GM15510 (cell line): ENCODE results near the gene CTIF.

Experiments used
- POLR2A ChIP-seq: IDR thresholded peaks from 3 replicates; pipeline ENCODE4 v1.6.1; 2011; ENCODE audit warnings: borderline replicate concordance; ENCODE audit not compliant: insufficient read length; ENCODE audit errors: extremely low read depth

CTIF gene

DNA sequence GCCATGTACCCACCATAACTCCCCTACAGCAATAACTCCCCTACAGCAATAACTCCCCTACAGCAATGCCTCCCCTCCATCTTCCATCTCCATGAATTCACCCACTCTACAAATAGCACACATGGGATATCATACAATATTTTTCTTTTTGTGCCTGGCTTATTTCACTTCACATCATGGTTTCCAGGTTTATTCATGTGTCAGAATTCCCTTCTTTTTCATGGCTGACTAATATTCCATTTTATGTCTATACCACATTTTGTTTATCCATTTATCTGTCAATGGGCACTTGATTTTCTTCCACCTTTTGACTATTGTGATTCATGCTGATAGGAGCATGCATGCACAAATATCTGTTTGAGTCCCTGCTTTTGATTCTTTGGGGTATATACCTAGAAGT lies 233.6 kb downstream of the CTIF start:
- no peak for TF ChIP-seq POLR2A

DNA sequence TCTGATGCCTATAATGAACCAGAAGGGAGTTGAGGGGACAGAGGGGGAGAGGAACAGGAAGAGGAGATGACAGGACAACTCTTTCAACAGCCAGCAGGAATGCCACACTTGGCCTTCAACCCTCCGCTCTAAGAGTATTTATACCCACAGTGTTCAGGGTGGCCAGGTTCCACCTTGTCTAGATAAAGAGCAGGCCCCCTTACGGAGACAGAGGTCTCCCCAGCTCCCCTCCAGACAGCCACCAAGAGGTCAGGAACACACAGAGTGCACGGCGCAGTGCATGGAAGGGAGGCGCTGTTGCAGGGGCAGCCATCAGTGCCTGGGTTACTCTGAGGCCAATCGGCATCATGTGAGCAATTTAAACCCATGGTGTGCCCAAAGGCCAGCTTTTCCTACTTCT lies 235.0 kb downstream of the CTIF start:
- no peak for TF ChIP-seq POLR2A

DNA sequence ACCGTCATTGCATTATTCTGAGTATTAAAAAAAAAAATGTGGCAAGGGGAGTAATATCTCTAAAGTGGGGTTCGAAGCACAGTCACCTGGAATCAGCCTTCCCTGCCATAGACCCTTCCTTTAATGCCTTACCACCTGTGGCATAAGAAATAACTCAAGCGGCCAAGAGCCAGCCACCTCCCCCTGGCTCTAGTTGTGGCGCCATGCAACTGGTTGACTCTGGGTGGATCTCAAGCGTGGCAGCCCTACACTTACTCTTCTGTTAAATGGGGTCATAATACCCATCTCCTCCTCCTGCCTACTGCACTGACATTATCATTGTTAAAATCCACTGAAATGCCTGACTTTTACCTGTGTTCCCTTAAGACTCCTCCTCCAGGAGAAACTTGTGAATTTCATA lies 236.1 kb downstream of the CTIF start:
- no peak for TF ChIP-seq POLR2A

DNA sequence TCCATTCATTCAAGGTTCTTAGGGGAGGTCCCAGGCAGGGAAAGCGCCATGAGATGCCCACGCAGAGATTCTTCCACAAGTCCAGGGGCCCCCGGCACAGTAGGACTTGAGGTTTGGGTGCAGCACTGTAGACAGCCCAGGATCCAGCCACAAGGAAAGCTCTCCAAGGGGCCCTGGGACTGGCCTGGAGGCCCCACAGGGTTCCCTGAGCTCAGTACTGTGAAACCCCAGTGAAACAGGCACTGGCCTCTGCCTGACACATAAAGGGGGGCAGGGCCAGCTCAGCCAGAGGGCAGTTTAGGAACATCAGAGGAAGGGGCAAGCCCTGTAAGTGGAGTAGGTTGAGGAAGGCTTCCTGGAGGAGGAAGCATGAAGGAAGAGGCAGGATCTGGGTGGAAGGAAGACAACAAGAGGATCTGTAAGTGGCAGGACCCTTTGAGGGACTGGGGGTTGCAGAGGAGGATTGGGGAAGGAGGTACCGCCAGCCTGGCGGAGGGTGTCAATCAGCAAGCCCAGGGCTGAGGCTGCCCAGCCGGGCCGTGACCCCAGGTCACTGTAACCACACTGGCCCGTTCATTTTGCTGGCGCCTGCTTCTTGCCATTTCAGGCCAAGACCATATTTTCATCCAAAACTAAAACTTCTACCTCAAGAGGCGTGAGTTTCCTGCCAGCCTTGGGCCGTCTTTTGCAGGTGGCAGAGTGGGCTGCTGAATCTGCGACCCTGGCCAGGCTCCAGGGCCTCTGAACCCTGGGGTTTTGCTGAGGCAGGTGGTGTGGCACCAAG lies 236.7 kb downstream of the CTIF start:
- TF ChIP-seq POLR2A, result no peak

DNA sequence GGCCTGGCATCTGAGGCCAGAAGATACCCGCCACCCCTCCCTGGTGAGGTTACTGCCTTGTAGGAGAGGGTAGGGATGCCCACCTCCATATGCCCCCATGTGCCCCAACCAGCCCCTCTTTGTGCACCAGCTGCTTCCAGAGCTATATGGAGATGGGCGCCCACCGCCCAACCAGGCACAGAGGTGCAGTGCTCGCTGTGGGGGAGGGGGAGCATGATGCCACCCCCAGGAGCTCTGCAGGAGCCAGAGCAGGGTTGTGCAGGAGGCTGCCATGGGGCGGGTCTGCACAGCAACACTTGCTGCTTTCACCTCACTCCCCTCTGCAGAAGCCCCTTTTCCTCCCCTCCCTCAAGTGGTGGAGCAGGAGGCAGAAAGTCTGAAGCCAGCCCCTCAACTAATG lies 237.3 kb downstream of the CTIF start:
- no peak for TF ChIP-seq POLR2A

DNA sequence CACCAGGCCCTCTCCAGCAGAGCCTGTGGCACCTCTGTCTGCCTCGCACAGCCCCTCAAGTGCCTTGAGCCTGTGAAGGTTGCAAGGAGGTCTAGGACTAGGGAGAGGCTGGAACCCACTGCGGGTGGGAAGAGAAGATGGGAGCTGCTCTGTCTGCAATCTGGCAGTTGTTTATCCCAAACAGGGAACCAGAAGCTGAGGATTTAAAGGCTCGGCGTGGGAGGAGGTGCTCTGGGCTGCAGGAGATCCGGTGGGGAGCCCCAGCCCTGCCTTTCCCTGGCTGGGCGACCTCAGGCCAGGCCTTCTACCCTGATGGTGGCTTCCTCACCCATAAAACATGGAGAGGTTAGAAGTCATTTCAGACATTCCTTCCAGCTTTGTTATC lies 237.8 kb downstream of the CTIF start:
- TF ChIP-seq POLR2A, result no peak

DNA sequence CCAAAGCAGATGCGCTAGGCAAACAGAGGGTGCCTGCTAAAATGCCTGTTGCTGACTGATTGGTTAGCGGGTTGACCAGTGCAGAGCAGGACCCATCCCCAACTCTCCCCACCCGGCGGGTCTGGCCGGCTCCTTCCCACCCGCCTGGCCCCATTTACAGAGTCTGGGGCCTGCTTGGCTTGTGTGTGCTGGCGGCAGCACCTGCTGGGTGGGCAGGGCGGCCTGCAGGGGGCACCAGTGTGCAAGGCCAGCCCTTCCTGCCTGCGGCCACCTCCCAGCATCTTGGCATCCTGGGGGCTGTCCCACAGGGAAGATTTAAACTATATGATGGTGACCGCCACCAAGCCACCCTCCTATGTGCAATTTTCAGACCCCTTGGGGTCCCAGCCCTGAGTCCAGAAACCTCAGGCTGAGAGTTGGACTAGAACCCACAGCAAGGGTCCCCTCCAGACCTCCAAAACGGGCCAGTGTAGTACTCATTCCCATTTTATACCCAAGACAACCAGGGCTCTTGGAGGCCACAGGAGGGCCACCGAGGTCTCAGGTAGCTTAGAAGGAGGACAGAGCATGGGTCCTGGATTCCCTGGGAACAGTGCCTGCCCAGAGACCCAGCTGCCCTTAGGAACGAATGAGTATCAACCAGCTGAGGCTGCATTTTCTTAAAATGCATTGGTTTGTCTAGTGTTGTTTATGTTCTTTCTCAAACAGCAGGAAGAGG lies 238.4 kb downstream of the CTIF start:
- TF ChIP-seq POLR2A, result no peak

DNA sequence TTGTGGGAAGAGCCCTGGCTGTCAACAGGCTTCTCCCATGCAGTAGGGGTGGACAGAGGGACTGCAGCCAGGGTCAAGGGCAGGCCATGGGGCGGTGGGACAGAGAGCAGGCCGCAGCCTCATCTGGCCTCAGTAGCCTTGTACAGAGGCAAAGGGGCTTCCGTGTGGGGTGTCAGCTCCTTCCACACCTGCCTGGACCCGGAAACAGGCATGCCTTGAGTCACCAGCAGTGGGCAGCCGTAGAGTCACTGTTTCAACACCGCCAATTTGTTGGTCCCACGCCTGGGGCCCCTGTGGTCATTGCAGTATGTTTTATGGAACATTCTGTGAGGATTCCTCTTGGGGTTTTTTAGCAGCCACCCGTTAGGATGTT lies 238.9 kb downstream of the CTIF start:
- no peak for TF ChIP-seq POLR2A

DNA sequence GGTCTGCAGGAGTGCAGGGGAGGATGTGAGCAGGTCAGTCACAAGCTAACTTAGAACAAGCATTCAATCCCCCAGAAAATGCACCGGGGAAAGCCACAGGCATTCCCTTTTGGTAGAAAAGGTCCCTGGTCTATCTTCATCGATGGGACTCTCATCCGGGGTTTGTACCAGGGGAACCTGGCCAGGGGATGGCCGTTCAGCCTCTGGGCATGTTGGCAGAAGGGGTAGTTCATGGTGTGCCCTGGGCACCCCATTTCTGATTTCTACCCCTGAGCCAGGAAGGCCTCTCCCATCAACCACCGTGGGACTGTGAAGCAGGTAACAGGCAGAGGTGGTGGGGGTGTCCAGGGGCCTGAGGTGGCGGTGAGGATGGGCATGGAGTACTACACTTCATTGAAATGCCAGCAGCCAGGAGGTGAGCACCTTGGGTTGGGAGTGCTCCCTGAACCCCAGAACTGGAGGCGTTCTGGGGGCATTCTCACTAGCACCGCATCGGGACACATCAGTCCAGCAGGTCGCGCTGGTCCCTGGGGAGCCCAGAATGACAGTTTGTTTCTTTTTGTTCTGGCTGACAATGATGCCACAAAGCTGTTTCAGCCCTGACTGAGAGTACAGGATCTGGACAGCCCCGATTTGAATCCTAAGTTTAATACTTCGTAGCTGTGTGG lies 239.6 kb downstream of the CTIF start:
- no peak for TF ChIP-seq POLR2A

DNA sequence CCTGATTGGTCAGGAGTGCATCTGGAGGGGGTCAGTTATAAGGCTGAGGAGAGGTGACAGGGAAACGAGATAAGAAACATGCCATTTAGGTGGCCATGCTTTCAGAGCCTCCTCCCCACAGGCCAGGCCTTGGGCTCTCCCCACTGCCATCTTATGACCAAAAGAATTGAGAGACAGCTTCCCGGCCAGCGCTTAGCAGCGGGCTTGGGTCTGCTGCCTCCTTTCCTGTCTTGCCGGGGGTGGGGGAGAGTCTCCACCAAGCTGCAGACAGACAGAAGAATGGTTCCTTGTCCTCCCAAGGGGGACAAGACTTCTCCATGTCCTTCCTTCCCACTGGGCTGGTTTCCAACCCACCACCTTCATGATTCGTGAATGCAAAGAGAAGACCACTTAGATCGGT lies 240.6 kb downstream of the CTIF start:
- no peak for TF ChIP-seq POLR2A

DNA sequence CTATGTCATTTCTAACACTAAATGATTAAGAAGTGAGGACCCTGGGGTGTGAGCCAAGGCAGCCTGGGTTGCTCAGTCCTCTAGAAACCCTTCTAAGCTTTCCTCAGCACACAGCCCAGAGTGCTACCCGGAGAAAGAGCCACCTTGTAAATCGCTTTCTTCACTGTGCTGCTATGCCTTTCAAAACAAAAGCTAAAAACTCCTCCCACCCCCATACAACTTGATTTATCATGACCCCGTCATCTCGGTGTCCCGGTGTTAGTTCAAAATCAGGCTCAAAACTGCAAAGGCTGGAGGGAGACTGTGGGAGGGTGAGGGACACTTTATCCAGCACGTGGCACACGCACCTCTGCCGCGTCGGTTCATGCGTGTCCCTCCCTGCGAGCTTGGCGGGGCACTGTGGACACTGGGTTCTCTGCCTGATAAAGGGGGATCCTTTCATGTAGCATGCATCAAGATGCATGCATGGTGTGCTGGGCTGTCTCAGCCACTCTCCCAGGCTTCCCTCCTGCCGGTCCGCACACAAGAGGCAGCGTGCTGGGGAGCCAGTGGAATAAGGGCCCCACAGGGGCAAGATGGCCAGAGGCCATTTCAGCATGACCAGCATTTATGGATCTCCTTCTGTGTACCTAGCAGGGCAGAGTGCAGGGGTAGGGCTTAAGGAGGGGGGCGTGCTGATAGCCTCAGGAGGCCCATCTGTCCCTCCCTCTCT lies 241.5 kb downstream of the CTIF start:
- no peak for TF ChIP-seq POLR2A

DNA sequence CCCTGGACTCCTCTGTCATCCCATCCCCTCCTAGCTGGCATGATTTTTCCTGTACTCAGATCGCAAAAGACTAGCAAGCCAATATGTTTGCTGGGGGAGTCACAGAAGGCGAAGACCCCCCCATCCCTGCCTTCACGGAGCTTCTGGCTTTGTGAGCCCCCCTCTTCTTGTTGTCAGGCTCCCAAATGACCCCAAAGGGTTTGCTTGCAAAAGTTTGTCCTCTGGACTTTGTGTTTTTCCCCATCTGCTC lies 242.0 kb downstream of the CTIF start:
- TF ChIP-seq POLR2A, result no peak

DNA sequence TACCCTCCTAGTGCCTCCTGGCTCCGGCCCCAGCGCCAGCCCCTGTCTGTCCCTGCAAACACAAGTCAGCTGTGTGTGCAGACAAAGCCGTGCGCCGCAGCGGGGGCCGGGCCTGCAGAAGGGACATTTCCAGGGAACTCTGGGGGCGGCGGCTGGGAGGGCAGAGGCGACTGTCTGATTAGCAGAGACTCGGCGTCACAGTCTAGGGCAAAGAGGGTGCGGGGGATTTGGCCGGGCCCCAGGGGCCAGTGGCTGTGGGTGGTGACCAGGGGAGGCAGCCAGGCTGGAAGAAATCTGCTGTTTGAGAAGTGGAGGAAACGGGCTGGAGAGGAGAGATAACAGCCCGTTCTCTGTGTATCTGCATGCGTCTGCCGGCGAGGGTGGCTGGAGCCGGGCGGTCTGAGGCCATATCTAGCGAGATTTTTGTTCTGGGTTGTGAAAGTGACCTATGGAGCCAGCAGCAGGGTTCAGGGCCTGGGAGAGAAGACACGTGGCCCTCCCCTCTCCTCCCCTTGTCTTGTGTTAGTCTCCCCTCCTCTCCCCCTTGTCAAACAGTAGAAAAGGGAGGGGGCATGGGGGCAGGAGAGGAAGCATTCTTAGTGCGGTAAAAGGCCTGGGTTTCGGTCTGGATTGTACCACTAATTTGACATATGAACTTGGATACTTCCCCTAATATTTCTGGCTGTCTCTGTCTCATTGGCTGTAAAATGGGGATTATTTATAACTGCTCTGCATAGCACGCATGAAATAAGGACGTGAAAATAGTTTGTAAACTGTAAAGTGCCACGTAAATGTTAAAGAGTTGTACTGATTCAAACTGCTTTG lies 242.5 kb downstream of the CTIF start:
- TF ChIP-seq POLR2A, result no peak

DNA sequence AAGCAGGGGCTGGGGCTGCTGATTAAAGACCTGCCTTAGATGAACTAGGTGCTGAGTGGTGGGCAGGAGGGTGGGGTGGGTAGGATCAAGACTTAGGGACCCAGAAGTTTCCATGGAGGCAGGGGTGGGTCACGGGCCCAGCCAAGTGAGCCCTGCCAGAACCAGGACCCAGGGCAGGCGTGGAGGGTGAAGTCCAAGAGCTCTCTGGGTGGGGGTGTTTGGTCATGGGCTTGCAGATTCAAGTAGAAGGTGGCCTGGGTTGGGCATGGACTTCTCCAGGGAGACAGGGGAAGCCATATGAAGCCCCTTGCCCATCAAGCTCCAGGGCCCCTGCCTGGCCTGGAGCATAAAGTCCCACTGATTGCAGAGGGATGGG lies 243.1 kb downstream of the CTIF start:
- no peak for TF ChIP-seq POLR2A
